Measurements from ENCODE around the gene SLC6A1. TPM values are rescaled to one million over a fixed set of nuclear protein-coding genes. Genes with fewer than 3 reads are reported as not detected.

Gene SLC6A1
- total RNA-seq, 2 experiments from 2014 or later, result not detected

DNA sequence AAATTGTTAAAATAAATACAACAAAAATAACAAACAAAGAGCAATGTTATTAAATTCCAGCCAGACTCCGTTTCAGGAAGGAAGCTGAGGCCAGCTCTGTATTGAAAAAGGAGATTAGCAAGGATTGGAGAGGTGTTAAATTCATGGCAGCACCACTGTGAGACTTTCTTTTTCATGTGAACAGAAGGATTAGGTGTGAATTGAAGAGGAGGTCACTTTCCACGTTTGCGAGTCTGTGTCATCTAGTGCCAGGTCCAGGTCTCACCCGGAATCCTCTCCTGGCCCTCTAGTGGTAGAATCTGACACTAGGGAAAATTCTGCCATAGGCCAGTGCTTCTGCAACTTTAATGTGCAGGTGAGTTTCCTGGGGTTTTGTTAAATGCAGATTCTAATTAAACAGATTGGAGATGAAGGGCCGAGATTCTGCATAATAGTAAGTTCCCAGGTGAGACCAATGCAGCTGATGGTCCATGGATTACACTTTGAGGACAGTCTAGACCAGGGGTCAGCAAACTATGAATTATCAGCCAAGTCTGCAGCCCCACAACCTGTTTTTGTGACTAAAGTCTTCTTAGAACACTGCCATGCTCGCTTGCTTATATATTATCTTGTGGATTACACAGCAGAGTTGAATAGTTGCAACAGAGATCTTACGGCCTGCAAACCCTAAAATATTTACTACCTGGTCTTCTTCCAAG lies 9.2 kb upstream of the SLC6A1 start:
- DNase-seq (peak; percentile 32), ATAC-seq (no peak)
- ChIA-PET CTCF (interaction anchor here (0.6 to 1.0 kb wide), 2 partner anchors 10 to 188 kb away, joined by 3 read pairs; no protein-coding TSS in a partner anchor), POLR2A (interaction anchor here (0.6 kb wide), 1 partner anchor 898 kb away, joined by 3 read pairs; no protein-coding TSS in a partner anchor)
- intact Hi-C loops (cut with DNase I, micrococcal nuclease), result loop anchor here in 1 of 2 experiments (2.0 kb wide), 1 partner anchor 225 kb away; no protein-coding TSS in a partner anchor
- Mint-ChIP-seq H3K4me1 (no peaks in the 10 kb centered on the region), H3K27ac (no peak overlapping the region), H3K27me3 (peaks cover 15% of the 10 kb centered on the region), H3K36me3 (ENCODE audit: low read depth) (no peaks in the 10 kb centered on the region), H3K9me3 (ENCODE audit: low read depth) (no peaks in the 10 kb centered on the region), H3K4me3 (no peak overlapping the region)

DNA sequence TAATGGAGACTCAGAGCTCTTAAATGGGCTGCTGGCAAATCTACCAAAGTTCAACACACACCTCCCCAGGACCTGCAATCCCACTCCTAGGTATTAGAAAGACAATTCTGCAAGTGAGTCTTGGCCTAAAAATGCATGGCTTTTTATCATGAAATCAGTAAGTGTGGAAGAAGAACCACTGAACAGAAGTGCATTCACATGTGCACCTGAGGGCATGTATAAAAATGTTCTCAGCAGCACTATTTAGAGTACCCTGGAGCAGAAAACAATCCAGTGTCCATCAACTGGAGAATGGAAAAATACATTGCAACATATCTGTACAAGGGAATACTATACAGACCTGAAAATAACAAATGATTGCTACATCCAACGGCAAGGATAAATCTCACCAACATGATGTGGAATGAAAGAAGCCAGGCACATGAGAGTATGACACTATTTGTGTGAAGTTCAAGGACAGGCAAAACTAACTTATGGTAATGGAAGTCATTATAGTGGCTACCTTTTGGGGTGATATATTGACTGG lies 8.1 kb upstream of the SLC6A1 start:
- CTCF ChIA-PET, result interaction anchor here (0.6 to 0.7 kb wide), 2 partner anchors 8 to 226 kb away, joined by 3 read pairs; partner anchors contain the start of gene SLC6A1
- H3K9me3 Mint-ChIP-seq (ENCODE audit: low read depth), result no peaks in the 10 kb centered on the region

DNA sequence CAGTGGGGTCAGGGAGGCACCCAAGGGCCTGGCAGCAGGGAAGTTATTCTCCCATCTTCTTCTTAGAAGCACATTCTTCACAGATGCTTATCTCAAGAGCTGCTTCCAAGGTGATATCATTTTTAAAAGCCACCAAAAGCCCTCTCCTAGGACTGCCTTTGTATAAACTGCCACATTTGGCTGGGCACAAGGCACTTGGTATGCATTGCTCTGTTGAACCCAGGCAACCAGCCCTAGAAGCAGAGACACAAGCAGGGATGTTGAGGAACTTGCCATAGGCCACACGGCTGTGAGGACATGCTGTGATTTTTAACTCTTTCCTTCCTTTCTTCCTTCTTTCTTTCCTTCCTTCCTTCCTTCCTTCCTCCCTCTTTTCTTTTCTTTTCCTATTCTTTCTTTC lies 7.4 kb upstream of the SLC6A1 start:
- Mint-ChIP-seq H3K27ac (no peak overlapping the region), H3K9me3 (ENCODE audit: low read depth) (no peaks in the 10 kb centered on the region)

More for the DNA sequence above, 8.1 kb upstream of the SLC6A1 start:
- Mint-ChIP-seq H3K27ac (no peak overlapping the region), H3K27me3 (peaks cover 16% of the 10 kb centered on the region), H3K4me3 (no peak overlapping the region), H3K4me1 (no peaks in the 10 kb centered on the region), H3K36me3 (ENCODE audit: low read depth) (no peaks in the 10 kb centered on the region)
- DNase-seq (no peak), ATAC-seq (no peak)
- POLR2A ChIA-PET, result interaction anchor here (0.6 kb wide), 1 partner anchor 899 kb away, joined by 3 read pairs; no protein-coding TSS in a partner anchor
- intact Hi-C loops (cut with DNase I, micrococcal nuclease), result no loop called here

DNA sequence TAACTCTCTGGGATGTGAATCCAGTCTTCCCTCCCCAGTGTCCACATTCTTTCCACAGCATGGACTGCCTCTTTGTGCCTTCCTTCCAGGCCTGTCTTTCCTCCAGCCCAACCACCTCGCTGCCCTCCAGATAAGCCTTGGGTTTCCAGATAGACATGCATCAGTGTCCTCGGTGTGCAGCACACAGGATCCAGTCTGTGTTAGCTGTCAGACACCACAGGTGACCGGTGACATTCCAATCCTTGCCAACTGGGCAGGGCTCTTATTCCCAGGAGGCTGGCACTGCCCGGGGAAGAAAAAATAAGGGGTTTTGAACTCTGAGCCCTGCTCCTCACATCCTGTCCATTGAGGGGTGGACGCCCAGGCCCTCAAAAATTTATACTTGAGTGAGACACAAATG lies 6.0 kb upstream of the SLC6A1 start:
- Mint-ChIP-seq H3K4me3 (no peak overlapping the region), H3K27me3 (peaks cover 27% of the 10 kb centered on the region), H3K4me1 (no peaks in the 10 kb centered on the region), H3K36me3 (ENCODE audit: low read depth) (no peaks in the 10 kb centered on the region), H3K9me3 (ENCODE audit: low read depth) (no peaks in the 10 kb centered on the region), H3K27ac (no peak overlapping the region)
- CTCF ChIA-PET, result interaction anchor here (0.5 kb wide), 1 partner anchor 94 kb away, joined by 3 read pairs; no protein-coding TSS in a partner anchor
- DNase-seq (no peak), ATAC-seq (no peak)
- intact Hi-C loops (cut with DNase I, micrococcal nuclease), result no loop called here
- POLR2A ChIA-PET, result no interaction called here

More for the DNA sequence above, 7.4 kb upstream of the SLC6A1 start:
- ATAC-seq, result no peak
- no peak for DNase-seq
- CTCF ChIA-PET, result no interaction called here
- Mint-ChIP-seq H3K4me1 (no peaks in the 10 kb centered on the region), H3K27me3 (peaks cover 19% of the 10 kb centered on the region), H3K36me3 (ENCODE audit: low read depth) (no peaks in the 10 kb centered on the region), H3K4me3 (no peak overlapping the region)
- intact Hi-C loops (cut with DNase I, micrococcal nuclease), result no loop called here
- POLR2A ChIA-PET, result no interaction called here

DNA sequence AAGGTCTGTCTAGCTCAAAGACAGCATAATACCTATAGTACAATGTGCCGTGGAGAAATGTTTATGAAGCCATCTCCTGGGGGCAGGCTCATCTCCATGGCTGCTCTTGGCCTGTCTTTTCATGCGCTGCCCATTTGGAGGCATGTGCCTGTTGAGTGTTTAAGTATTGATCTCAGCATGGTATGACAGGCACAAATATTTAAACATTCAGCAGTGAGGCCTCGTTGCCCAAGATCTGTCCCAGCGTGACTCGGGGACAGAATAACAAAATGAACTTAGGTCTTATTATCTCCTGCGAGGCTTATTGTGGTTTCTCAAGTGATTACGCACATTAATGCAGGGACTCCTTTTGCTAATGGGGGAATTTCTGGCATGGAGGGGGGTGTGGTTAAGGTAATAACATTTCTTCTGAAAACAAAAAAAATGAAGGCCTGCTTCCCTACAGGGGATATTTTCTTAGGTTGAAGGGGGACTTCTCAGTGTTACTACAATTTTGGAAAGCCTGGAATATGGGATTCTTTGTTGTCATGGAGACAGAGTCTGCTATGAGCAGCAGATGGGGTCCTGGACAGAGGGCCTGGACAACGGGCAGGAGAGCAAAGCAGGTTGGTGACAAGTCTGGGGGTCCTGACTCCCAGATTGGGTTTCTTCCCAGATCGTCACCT lies 4.4 kb upstream of the SLC6A1 start:
- POLR2A ChIA-PET, result no interaction called here
- Mint-ChIP-seq H3K9me3 (ENCODE audit: low read depth) (no peaks in the 10 kb centered on the region), H3K4me3 (no peak overlapping the region), H3K27ac (no peak overlapping the region), H3K27me3 (peaks cover 28% of the 10 kb centered on the region), H3K36me3 (ENCODE audit: low read depth) (no peaks in the 10 kb centered on the region), H3K4me1 (peaks cover 5% of the 10 kb centered on the region)
- intact Hi-C loops (cut with DNase I, micrococcal nuclease), result no loop called here
- ATAC-seq (no peak), DNase-seq (no peak)
- CTCF ChIA-PET, result no interaction called here

DNA sequence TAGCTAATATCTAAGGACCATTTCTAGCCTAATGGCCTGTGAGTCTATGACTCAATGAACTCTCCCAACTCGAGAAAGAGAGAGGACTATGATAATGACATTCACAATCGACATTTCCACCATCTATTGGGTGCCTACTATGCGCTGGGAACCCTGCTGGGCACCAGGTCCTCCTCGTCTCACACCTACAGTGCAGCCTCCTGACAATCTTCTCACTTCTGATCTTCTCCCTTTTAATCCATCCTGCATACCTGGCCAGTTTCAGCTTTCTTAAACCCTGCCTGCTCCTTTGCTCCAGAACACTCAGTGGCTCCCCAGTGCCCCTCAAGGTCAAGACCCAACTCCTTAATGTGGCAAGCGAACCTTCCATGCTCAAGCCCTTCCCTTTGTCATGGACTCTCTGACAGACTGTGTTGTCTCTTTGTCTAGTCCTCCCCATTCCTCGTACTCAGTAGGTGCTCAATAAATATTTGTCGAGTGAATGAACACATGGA lies 3.5 kb upstream of the SLC6A1 start:
- no peak overlapping the region for H3K27ac Mint-ChIP-seq
- ATAC-seq (no peak), DNase-seq (no peak)
- H3K9me3 Mint-ChIP-seq (ENCODE audit: low read depth), result no peaks in the 10 kb centered on the region
- intact Hi-C loops (cut with DNase I, micrococcal nuclease), result no loop called here
- no peak overlapping the region for H3K4me3 Mint-ChIP-seq
- ChIA-PET CTCF (no interaction called here), POLR2A (no interaction called here)
- no peaks in the 10 kb centered on the region for H3K36me3 Mint-ChIP-seq (ENCODE audit: low read depth)
- peaks cover 33% of the 10 kb centered on the region for H3K27me3 Mint-ChIP-seq
- peaks cover 5% of the 10 kb centered on the region for H3K4me1 Mint-ChIP-seq

DNA sequence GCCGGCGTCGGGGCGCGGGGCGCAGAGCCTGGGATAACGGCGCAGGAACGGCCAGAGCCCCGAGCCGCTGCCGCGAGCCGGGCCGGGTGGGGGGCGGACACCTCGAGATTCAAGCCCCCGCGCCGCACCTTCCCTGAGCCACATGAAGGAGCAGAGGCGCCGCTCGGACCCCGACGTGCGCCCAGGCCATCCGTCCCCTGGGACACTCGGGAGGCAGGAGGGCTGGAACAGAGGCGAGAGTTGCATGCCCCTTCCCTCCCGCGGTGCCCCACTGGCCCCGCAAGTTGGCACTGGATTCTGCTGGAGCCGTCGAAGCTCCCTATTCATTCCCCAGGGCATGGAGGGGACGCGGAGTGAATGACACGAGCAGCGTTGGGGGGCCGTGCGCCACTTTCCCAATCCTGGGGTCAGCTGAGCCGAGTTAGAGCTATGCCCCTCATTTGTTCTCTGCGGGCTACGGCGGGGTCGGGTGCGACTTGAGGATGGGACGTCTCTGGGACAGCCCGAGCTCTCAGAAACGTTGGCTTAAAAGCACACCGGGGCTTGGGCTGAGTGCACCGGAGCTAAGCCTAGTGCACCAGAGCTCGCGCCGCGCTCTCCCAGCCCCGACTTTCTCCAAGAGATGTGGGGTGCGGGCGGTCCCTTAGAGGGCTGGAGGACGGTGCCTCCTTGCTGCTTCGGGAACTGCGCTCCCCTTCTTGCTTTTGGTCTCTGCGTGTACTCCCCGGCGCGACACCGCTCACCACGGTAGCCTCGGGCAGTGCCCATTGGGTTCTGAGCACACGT lies 588 bp downstream of the SLC6A1 start:
- peaks cover 5% of the 10 kb centered on the region for H3K4me1 Mint-ChIP-seq
- ChIA-PET POLR2A (no interaction called here), CTCF (interaction anchor here (0.6 to 1.3 kb wide), 3 partner anchors 9 to 67 kb away, joined by 3 to 4 read pairs (median 3); no protein-coding TSS in a partner anchor)
- peaks cover 58% of the 10 kb centered on the region for H3K27me3 Mint-ChIP-seq
- ATAC-seq, result peak; percentile 16
- DNase-seq, result no peak
- H3K36me3 Mint-ChIP-seq (ENCODE audit: low read depth), result no peaks in the 10 kb centered on the region
- no peaks in the 10 kb centered on the region for H3K9me3 Mint-ChIP-seq (ENCODE audit: low read depth)
- H3K4me3 Mint-ChIP-seq, result no peak overlapping the region
- intact Hi-C loops (cut with DNase I, micrococcal nuclease), result no loop called here
- no peak overlapping the region for H3K27ac Mint-ChIP-seq

DNA sequence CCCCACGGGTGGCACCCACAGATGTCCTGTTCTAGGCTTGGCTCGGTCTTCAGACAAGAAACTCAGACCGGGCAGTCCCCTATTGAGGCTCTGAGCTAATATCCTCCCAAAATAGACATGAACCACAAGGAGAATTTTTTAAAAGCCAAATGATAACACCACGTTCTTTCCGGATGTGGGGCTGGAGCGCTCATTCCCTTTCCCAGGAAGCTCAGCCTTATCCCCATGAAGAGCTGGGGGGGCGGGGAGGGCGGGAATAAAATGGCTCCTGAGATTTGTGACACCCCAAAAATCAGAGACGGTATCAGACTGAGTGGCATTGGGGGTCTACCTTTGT lies 1.1 kb downstream of the SLC6A1 start:
- Mint-ChIP-seq H3K36me3 (ENCODE audit: low read depth) (no peaks in the 10 kb centered on the region), H3K27me3 (peaks cover 58% of the 10 kb centered on the region), H3K4me3 (no peak overlapping the region), H3K9me3 (ENCODE audit: low read depth) (no peaks in the 10 kb centered on the region), H3K27ac (no peak overlapping the region), H3K4me1 (peaks cover 5% of the 10 kb centered on the region)
- DNase-seq, result no peak
- POLR2A ChIA-PET, result no interaction called here
- no peak for ATAC-seq
- intact Hi-C loops (cut with DNase I, micrococcal nuclease), result no loop called here
- CTCF ChIA-PET, result interaction anchor here (0.5 to 1.3 kb wide), 2 partner anchors 17 to 218 kb away, joined by 4 read pairs; no protein-coding TSS in a partner anchor

DNA sequence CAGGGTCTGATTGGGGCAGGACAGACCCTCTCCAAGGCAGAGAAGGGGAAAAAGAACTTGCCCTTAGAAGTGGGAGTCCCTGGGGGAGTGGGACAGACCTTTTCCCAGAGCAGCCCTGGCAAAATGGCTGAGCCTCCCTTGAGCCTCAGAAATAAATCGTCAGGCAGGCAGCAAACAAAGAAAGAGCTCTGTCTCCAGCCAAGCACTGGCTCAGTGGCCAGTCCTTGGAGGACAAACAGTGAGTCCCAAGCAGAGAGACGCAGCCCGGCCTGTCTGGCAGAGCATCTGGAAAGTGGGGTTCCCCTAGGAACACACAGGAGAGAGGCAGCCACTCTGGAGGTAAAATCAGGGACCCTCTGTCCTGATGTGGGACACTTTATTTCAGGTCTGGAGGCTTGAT lies 1.8 kb downstream of the SLC6A1 start:
- CTCF ChIA-PET, result interaction anchor here (0.5 to 1.3 kb wide), 3 partner anchors 17 to 217 kb away, joined by 3 to 4 read pairs (median 4); no protein-coding TSS in a partner anchor
- Mint-ChIP-seq H3K36me3 (ENCODE audit: low read depth) (no peaks in the 10 kb centered on the region), H3K27me3 (peaks cover 54% of the 10 kb centered on the region), H3K27ac (no peak overlapping the region), H3K4me3 (no peak overlapping the region), H3K4me1 (peaks cover 5% of the 10 kb centered on the region), H3K9me3 (ENCODE audit: low read depth) (no peaks in the 10 kb centered on the region)
- POLR2A ChIA-PET, result no interaction called here
- DNase-seq (no peak), ATAC-seq (no peak)
- intact Hi-C loops (cut with DNase I, micrococcal nuclease), result no loop called here

DNA sequence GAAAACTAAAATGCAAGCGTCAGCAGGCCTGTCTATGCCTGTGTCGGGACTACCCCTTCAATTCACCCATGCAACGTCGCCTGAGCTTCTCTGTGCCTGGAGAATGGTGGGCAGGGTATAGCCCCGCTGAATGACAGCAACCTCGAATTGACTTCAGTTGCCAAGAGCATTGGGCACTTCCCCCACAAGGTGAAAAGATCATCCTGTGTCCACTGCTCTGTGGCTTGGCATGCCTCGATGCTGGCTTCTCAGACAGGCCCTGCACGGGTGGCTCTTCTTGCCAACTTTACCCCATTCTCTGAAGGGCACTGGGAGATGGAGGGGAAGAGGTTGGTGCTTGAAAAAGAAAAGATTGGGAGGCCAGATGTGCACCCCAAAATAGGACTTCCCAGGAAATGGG lies 3.3 kb downstream of the SLC6A1 start:
- no peaks in the 10 kb centered on the region for H3K36me3 Mint-ChIP-seq (ENCODE audit: low read depth)
- intact Hi-C loops (cut with DNase I, micrococcal nuclease), result no loop called here
- ChIA-PET CTCF (no interaction called here), POLR2A (no interaction called here)
- H3K4me3 Mint-ChIP-seq, result no peak overlapping the region
- H3K27ac Mint-ChIP-seq, result no peak overlapping the region
- DNase-seq (no peak), ATAC-seq (no peak)
- peaks cover 5% of the 10 kb centered on the region for H3K4me1 Mint-ChIP-seq
- H3K9me3 Mint-ChIP-seq (ENCODE audit: low read depth), result no peaks in the 10 kb centered on the region
- peaks cover 51% of the 10 kb centered on the region for H3K27me3 Mint-ChIP-seq

DNA sequence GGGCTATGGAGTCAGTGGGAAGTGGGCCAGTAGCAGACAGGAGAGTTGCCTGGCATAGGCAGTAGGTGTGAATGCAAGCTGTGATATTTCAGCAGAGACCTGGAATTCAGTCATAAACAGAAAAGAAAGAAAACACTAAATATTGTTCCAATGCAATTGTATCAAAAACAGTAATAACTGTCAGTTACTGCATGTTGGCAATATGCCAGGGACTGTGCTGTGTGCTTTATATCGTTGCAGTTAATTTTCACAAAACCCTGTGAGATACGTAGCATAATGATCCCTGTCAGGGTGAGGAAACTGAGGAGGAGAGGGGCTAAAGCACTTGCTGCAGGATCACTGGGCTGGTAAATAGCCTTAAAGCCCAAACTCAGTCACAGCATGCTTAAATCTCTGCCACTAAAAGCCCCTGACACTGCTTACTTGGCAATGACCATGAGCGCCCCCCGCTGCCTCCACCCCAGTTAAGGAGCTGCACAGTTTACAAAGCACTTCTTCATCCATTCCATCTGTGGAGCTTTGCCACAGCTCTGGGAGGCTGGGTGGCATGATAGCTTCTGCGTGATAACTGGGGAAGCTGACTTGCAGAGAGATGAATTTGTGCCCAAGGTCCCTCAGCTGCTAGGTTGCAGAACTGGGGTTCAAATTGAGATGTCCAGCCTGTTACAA lies 3.9 kb downstream of the SLC6A1 start:
- POLR2A ChIA-PET, result no interaction called here
- ATAC-seq, result no peak
- Mint-ChIP-seq H3K36me3 (ENCODE audit: low read depth) (no peaks in the 10 kb centered on the region), H3K4me1 (peaks cover 5% of the 10 kb centered on the region), H3K27me3 (peaks cover 45% of the 10 kb centered on the region), H3K4me3 (no peak overlapping the region), H3K9me3 (ENCODE audit: low read depth) (no peaks in the 10 kb centered on the region), H3K27ac (no peak overlapping the region)
- CTCF ChIA-PET, result interaction anchor here (0.5 to 0.7 kb wide), 2 partner anchors 63 to 371 kb away, joined by 3 read pairs; no protein-coding TSS in a partner anchor
- DNase-seq, result no peak
- intact Hi-C loops (cut with DNase I, micrococcal nuclease), result no loop called here
